ENCODE data around the gene CLEC18B.
A peak's percentile ranks its signal among the peaks of the same experiment; 100 is the strongest.
"Not testable (repeated sequence)": the region's sequence is repeated elsewhere in the genome, so short reads cannot be mapped to it uniquely, and the experiment has no call there.

The CLEC18B gene

GRCh38 chr16:74406600-74407361, 14.5 kb downstream of the CLEC18B start:
- not testable (repeated sequence) for DNase-seq (ENCODE audit: low read depth)

GRCh38 chr16:74404148-74404933, 16.9 kb downstream of the CLEC18B start:
- not testable (repeated sequence) for DNase-seq (ENCODE audit: low read depth)

- not testable (repeated sequence) for DNase-seq (ENCODE audit: low read depth)
Measured at GRCh38 chr16:74400238-74400637, 21.0 kb downstream of the CLEC18B start.

DNA sequence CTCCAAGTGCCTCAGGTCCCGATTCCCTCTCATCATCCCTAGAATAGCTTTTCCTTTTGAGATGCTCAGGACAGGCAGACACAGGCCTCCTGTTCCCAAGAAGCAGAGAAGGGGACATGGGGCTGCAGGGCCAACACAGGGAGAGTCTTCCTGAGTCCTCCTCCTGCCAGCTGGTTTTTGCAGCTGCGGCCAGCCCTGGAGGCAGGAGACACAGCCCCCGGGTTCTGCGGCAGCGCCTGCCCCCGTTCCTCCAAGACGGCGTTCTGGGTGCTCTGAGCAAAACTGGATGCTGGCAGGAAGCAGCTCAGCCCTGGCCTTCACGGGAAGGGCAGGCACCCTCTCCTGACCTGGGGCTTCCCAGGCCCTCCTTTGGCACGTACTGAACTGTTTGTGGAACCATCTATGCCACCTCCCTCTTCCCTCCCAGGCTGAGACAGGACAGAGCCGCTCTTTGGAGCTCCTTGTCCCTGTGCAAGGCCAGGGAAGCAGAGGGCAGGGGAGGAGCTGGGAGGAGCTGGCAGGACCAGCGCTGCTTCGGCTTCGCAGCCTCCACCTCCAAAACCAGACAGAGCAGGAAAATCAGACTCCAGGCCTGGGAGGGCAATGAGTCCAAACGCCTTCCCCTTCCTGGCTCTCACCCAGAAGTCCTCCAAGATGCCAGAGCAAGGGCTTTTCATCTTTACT, 22.9 kb downstream of the CLEC18B start:
- DNase-seq (ENCODE audit: low read depth), result not testable (repeated sequence)

- DNase-seq (ENCODE audit: low read depth), result not testable (repeated sequence)
Measured at GRCh38 chr16:74396521-74397017, 24.7 kb downstream of the CLEC18B start.

DNA sequence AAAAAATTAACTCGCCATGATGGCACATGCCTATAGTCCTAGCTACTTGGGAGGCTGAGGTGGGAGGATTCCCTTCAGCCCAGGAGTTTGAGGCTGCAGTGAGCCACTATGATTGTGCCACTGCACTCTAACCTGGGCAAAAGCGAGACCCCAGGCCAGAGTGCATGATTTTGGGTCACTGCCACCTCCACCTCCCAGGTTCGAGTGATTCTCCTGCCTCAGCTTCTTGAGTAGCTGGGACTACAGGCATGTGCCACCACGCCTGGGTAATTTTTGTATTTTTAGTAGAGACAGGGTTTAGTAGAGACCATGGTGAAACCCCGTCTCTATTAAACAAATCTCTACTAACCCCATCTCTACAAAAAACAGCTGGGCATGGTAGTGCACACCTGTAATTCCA, 26.7 kb downstream of the CLEC18B start:
- DNase-seq (ENCODE audit: low read depth), result not testable (repeated sequence)

- not testable (repeated sequence) for DNase-seq (ENCODE audit: low read depth)
Measured at GRCh38 chr16:74394131-74394530, 27.1 kb downstream of the CLEC18B start.

GRCh38 chr16:74391454-74392050, 29.7 kb downstream of the CLEC18B start:
- not testable (repeated sequence) for DNase-seq (ENCODE audit: low read depth)

GRCh38 chr16:74382339-74383034, 38.8 kb downstream of the CLEC18B start:
- not testable (repeated sequence) for DNase-seq (ENCODE audit: low read depth)

GRCh38 chr16:74373847-74374184, 47.5 kb downstream of the CLEC18B start:
- DNase-seq (ENCODE audit: low read depth), result not testable (repeated sequence)

DNA sequence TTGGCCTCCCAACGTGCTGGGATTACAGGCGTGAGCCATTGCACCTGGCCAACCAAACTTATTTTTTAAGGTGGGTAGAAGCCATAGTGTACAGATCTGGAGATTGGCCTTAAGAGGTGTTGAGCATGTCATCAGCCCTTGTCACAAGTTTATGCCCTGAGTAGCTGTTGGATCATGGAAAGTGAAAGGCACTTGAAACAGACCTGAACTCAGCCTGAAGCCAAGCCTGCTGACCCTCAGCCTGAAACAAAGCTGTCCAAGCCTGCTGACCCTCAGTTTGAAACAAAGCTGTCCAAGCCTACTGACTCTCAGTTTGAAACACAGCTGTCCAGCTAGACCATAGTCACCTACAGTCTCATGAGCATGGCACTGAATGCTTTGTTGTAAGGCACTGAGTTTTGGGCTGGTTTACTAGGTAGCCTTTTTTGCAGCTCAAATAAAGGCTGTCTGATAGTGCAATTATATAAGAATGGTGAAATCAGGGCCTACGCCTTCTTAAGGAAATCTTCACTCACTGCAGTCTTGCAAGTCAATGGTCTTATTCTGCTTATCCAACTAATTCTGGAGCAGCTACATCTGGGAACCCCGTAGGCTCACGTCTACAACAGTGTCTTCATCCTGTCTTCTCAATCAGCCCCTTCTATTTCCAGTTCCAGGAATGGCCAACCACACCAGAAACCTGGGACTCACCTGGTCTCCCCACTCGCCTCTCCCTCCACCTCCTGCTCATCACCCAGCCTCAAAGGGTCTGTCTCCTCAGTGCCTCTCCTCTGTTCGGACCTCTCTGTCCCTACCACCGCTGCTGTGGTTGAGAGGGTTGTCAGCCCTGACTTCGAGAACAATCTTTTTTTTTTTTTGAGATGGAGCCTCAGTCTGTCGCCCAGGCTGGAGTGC, 48.1 kb downstream of the CLEC18B start:
- no peak for DNase-seq (ENCODE audit: low read depth)

DNA sequence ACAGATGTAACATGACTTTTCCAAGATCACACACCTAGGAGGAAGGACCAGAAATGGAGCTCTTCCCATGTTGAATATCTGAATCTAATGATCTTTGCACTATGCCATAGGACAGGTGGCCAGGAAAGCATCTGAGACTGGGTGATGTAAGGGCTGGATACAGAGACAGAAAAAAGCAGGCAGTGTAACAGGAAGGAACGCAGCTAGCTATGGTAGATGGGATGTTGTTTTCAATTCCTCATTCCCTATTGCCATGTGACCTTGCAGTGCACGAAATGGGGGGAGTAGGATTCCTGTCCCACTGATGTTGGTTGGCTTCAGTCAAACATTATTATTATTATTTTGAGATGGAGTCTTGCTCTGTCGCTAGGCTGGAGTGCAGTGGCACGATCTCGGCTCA, 48.9 kb downstream of the CLEC18B start:
- DNase-seq (ENCODE audit: low read depth), result no peak

- not testable (repeated sequence) for DNase-seq (ENCODE audit: low read depth)
Measured at GRCh38 chr16:74370338-74371135, 50.7 kb downstream of the CLEC18B start.

DNA sequence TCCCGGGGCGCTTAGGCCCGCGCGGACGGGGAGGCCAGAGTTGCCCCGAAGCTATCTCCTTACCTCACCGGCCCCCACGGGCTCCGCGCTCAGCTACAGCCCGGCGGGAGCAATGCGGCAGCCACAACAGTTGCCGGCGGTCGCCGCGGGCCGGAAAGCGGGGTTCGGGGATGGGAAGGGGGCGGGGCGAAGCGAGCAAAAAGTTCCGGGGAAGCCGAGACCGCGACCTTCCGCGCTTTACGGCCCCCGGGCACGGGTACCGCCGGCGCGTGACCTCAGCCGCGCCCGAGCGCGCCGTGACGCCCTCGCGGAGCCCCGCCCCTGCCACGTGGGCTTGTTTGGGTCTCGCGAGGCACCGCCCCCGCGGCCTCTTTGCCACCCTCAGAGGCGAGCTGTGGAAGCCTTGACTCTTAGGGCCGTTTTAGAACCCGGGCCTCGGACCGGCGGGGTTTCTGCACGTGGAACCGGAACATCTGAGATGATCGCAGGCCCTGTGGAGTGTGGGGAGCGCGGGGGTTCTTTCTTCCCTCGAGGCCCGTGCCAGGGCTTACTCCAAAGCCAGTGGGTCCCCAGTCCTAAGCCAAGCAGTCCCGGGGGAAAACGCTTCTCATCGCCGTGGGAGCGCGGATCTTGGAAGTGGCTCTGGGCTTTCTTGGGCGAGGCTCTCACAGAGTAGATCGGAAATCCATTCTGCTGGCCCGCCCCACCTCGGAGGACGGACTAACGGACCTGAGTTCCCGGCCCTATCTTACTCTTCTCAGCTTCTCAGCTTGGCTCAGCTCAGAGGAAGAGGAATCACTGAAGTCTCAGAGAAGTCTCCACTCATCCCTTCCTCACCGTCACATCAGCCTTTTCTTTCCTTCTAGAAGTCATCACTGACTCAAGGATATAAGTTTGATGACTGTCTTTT, 53.0 kb downstream of the CLEC18B start:
- DNase-seq (ENCODE audit: low read depth), result peak; percentile 100

DNA sequence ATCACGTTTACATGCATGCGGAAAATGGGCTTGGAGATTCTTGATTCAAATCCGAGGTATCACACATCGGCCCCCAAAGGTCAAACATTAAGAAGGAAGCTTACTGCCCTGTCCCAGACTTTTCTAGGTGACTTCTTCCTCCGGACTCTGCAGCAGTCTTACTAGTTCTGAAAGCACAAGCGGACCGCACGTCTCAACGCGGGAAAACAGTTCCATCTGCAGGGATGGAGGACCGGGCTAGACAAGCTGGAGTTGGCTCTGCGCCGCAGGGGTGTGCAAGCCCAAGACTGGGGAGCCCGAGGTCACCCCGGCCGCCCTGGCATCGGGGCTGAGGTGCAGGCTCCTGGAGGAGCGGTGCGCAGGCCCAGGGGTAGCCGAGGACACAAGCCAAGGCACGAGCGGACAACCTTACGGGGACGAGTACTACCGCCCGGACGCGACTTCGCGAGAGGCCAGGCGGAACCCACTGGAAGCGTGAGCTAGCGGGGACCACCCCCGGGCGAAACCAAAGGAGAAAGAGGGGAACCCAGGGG, 53.7 kb downstream of the CLEC18B start:
- peak; percentile 28 for DNase-seq (ENCODE audit: low read depth)

GRCh38 chr16:74361646-74362610, 59.4 kb downstream of the CLEC18B start:
- not testable (repeated sequence) for DNase-seq (ENCODE audit: low read depth)

All from activated T-helper 1 cell treated with Interleukin-2 at 50 U/mL for 16 hours (primary cell).